Activated CD4-positive, alpha-beta T cell treated with anti-CD3 and anti-CD28 coated beads, Interleukin-2, amount 50 U/mL, for 4 hours (primary cell): ENCODE measurements around the gene DAZ3.
"Not testable (repeated sequence)": the region's sequence is repeated elsewhere in the genome, so short reads cannot be mapped to it uniquely, and the experiment has no call there.

Experiments
- DNase-seq, 2 experiments: peaks; one replicate each; pipeline ENCODE4 v3.0.0-alpha.2; 2020

The DAZ3 gene

GRCh38 chrY:24813293-24813692 is at the start of gene DAZ3:
DAZ3 (minus strand) TSS chrY:24813393; CDS start chrY:24813185, 208 bp downstream.
- not testable (repeated sequence) for DNase-seq

- not testable (repeated sequence) for DNase-seq
These were observed 20.4 kb upstream of the DAZ3 start, which contains the start of gene DAZ4 for GRCh38 chrY:24833619-24834018. DAZ4 (plus strand) TSS chrY:24833919; CDS start chrY:24834127, 208 bp downstream.

- not testable (repeated sequence) for DNase-seq
These were observed 11.9 kb upstream of the DAZ3 start for GRCh38 chrY:24825069-24825468.

GRCh38 chrY:24824184-24824879 is 11.1 kb upstream of the DAZ3 start:
- not testable (repeated sequence) for DNase-seq

GRCh38 chrY:24821836-24822235 is 8.6 kb upstream of the DAZ3 start:
- DNase-seq: not testable (repeated sequence)
